ENCODE measurements around the gene SEZ6. TPM values are rescaled to one million over a fixed set of nuclear protein-coding genes. Genes with fewer than 3 reads are reported as not detected.

The SEZ6 gene
- total and polyA plus RNA-seq, 8 donors, result under 0.01 to 21.4 (median 0.37) TPM; not detected in 2

DNA sequence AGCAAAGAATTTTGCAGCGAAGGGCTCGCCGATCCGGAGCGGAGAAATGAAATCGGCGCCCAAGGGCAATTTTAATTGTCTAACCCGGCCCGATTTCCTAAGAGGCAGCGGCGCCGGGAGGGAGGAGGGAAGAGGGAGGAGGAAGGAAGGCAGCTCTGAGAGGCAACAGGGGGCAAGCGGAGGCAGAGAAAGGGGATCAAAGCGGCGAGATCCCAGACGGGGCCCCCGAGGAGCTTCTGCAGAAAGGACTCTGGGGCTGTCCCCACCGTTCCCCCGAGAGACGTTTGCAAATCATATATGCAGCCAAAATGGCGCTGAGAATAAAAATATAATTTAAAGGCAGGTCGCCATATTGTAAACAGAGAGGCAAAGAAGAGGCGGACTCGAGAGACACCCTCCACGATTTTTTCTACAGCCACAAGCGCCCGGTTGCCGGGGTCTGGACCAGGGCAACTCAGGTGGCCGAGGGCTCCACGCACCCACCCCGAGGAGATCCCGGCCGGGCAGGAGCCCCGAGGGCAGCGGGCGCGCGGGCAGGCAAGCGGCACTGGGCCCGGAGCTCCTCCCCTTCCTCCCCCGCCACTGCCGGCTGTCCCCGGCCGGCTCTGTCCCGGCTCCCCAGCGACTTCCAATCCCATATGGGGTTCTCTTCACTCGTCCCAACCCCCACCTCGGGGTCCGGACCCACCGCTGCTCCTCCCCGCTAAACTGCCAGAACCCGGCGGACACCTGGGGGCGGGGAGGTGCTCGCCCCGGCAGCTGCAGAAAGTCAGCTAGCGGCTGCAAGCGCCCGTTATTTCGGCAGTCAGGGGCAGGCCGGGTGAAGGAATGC is 56.4 kb downstream of the SEZ6 start:
- H3K27me3 ChIP-seq, result no peaks in the 10 kb centered on the region
- peak overlapping the region; percentile 91 to 99 (median 98) for H3K27ac ChIP-seq
- H3K4me3 ChIP-seq, result peak overlapping the region; percentile 96 to 99 (median 98)
- WGBS, 5 donors, result 0% methylated on average over 58 to 61 of the region's 61 CpGs
- no peaks in the 10 kb centered on the region for H3K9me3 ChIP-seq
- TF ChIP-seq, protein P1, sequence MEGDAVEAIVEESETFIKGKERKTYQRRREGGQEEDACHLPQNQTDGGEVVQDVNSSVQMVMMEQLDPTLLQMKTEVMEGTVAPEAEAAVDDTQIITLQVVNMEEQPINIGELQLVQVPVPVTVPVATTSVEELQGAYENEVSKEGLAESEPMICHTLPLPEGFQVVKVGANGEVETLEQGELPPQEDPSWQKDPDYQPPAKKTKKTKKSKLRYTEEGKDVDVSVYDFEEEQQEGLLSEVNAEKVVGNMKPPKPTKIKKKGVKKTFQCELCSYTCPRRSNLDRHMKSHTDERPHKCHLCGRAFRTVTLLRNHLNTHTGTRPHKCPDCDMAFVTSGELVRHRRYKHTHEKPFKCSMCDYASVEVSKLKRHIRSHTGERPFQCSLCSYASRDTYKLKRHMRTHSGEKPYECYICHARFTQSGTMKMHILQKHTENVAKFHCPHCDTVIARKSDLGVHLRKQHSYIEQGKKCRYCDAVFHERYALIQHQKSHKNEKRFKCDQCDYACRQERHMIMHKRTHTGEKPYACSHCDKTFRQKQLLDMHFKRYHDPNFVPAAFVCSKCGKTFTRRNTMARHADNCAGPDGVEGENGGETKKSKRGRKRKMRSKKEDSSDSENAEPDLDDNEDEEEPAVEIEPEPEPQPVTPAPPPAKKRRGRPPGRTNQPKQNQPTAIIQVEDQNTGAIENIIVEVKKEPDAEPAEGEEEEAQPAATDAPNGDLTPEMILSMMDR (IDR thresholded peaks at IDR 0.05), result no peak
- TF ChIP-seq EP300 (IDR thresholded peaks at IDR 0.05) (no peak), POLR2A (IDR thresholded peaks at IDR 0.05) (no peak)
- intact Hi-C loops (cut with DNase I; ENCODE audit: low total_unique reads), result no loop called here
- peaks cover 0 to 5% (median 4%) of the 10 kb centered on the region in 4 donors for H3K36me3 ChIP-seq
- H3K4me1 ChIP-seq, result peaks cover 50 to 61% (median 58%) of the 10 kb centered on the region in 4 donors
- peak; percentile 58 to 79 for DNase-seq

DNA sequence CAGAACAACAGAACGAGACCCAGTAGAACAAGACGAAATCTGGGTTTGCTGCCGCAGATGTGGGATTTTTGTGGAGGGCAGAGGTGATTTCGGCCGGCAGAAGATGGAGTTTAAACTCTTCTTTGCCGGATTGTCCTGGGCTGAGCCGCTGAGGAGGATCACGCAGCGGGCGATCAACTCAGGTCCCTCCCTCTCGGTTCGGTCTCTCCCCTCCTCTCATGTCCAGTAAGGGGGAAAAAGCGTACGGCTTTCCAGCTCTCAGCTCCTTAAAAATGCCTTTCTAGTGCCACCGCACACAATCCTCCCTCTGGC is 57.0 kb downstream of the SEZ6 start:
- H3K9me3 ChIP-seq, result no peaks in the 10 kb centered on the region
- peak overlapping the region; percentile 91 to 99 (median 98) for H3K27ac ChIP-seq
- intact Hi-C loops (cut with DNase I; ENCODE audit: low total_unique reads), result no loop called here
- no peaks in the 10 kb centered on the region for H3K27me3 ChIP-seq
- H3K4me1 ChIP-seq, result peaks cover 53 to 64% (median 64%) of the 10 kb centered on the region in 4 donors
- peaks cover 0 to 11% (median 4%) of the 10 kb centered on the region in 4 donors for H3K36me3 ChIP-seq
- H3K4me3 ChIP-seq, result peak overlapping the region; percentile 96 to 99 (median 98)
- no peak for DNase-seq
- 0 to 1% (median 0%) methylated on average over 14 to 15 of the region's 15 CpGs for WGBS, 5 donors
- TF ChIP-seq EP300 (IDR thresholded peaks at IDR 0.05), result no peak

DNA sequence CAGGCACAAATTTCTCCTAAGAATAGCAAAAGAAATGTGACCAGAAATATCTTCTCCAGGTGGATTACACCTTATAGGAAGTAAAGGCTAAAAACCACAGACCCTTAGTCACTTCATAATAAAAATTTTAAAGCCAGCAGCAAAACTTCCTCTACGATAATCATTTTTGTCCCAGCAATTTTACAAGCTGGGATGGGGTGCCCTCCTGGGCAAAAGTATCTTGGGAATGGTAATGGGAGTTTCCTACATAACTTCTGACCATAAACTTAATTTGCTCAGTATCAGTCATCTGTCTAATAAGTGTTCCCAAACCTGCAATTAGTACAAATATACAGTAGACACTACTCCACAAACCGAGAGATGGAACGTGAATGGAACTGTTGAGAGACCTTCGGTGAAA is 57.5 kb downstream of the SEZ6 start:
- H3K27me3 ChIP-seq, result no peaks in the 10 kb centered on the region
- intact Hi-C loops (cut with DNase I; ENCODE audit: low total_unique reads), result no loop called here
- peaks cover 53 to 63% (median 62%) of the 10 kb centered on the region in 4 donors for H3K4me1 ChIP-seq
- H3K36me3 ChIP-seq, result peaks cover under 1 to 16% (median 7%) of the 10 kb centered on the region in 4 donors
- 14 to 23% (median 18%) methylated on average over 4 of the region's 4 CpGs for WGBS, 5 donors
- no peaks in the 10 kb centered on the region for H3K9me3 ChIP-seq
- peak overlapping the region; percentile 91 to 99 (median 98) for H3K27ac ChIP-seq
- H3K4me3 ChIP-seq, result peak overlapping the region; percentile 96 to 99 (median 98)
- TF ChIP-seq POLR2AphosphoS5 (IDR thresholded peaks at IDR 0.05) (no peak), POLR2A (IDR thresholded peaks at IDR 0.05) (no peak), EP300 (IDR thresholded peaks at IDR 0.05) (no peak)
- TF ChIP-seq, protein P1 (IDR thresholded peaks at IDR 0.05), result no peak
- DNase-seq, result no peak

DNA sequence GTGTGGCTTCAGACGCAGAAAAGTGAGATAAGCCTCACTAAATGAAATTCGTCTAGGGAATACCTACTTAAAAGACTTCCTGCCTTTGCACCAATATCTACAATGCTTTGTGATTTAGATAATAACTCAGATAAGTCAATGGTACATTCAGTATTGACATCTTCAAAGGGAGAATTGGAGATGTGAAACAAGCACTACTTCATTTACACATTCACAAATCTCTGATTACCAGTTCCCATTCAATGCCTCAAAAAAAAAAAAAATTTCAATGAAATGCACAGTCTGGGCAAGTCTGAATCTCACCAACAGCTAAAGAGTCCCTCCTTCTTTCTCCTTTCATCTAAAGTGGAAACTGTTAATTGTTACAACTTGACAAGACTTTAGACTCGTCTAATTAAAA is 58.2 kb downstream of the SEZ6 start:
- peaks cover 48 to 63% (median 55%) of the 10 kb centered on the region in 4 donors for H3K4me1 ChIP-seq

More for the DNA sequence above, 58.2 kb downstream of the SEZ6 start:
- 15 to 33% (median 19%) methylated on average over 3 of the region's 3 CpGs for WGBS, 5 donors
- Histone ChIP-seq H3K4me3 (peak overlapping the region in 2 of 4 donors; percentile 7 to 98), H3K27ac (peak overlapping the region in 4 of 5 donors; percentile 58 to 99 (median 95)), H3K27me3 (no peaks in the 10 kb centered on the region), H3K36me3 (peaks cover 6 to 23% (median 12%) of the 10 kb centered on the region in 4 donors), H3K9me3 (no peaks in the 10 kb centered on the region)
- intact Hi-C loops (cut with DNase I; ENCODE audit: low total_unique reads), result no loop called here
- TF ChIP-seq, protein P1 (IDR thresholded peaks at IDR 0.05), result no peak
- TF ChIP-seq POLR2AphosphoS5 (IDR thresholded peaks at IDR 0.05), result no peak
- TF ChIP-seq EP300 (IDR thresholded peaks at IDR 0.05), result no peak
- TF ChIP-seq POLR2A (IDR thresholded peaks at IDR 0.05), result no peak
- DNase-seq, result no peak

All from stomach (tissue), 9 donors.